Fibroblast of lung (primary cell): ENCODE measurements around the gene CNTFR.

Source experiments
- EZH2 ChIP-seq: IDR thresholded peaks from 2 replicates; pipeline ENCODE4 v1.5.1; 2012; ENCODE audit warnings: low read length, control low read depth, mild to moderate bottlenecking; ENCODE audit errors: missing control alignments
- TF ChIP-seq, protein P1 (sequence below), 2 donors: IDR thresholded peaks in 1 of 2; conservative IDR thresholded peaks in 1 of 2; 1 replicate in 1 of 2; 2 replicates in 1 of 2; pipeline ENCODE4 v1.5.1; 2011 to 2012; ENCODE audit warnings: low read length in 2 of 2, control low read depth in 1 of 2, inconsistent platforms in 1 of 2, low read depth in 1 of 2, mild to moderate bottlenecking in 1 of 2

DNA sequence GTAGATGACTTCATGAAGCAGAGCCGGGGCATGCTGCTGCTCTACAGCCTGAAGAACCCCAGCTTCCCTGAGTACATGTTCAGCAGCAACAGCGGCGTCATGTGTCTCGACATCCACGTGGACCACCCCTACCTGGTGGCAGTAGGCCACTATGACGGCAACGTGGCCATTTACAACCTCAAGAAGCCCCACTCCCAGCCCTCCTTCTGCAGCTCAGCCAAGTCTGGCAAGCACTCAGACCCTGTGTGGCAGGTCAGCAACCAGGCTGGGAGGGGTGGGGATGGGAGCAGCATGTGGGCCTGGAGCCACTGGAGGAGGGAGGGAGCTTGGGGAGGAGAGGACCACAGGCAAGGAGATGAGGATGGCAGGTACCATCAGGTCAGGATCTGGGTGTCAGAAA, 82.9 kb downstream of the CNTFR start:
- TF ChIP-seq, protein P1, sequence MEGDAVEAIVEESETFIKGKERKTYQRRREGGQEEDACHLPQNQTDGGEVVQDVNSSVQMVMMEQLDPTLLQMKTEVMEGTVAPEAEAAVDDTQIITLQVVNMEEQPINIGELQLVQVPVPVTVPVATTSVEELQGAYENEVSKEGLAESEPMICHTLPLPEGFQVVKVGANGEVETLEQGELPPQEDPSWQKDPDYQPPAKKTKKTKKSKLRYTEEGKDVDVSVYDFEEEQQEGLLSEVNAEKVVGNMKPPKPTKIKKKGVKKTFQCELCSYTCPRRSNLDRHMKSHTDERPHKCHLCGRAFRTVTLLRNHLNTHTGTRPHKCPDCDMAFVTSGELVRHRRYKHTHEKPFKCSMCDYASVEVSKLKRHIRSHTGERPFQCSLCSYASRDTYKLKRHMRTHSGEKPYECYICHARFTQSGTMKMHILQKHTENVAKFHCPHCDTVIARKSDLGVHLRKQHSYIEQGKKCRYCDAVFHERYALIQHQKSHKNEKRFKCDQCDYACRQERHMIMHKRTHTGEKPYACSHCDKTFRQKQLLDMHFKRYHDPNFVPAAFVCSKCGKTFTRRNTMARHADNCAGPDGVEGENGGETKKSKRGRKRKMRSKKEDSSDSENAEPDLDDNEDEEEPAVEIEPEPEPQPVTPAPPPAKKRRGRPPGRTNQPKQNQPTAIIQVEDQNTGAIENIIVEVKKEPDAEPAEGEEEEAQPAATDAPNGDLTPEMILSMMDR (conservative IDR thresholded peaks at IDR 0.05 in 1 of 2, IDR thresholded peaks at IDR 0.05 in 1 of 2; ENCODE audit: low read depth in 1 of 2, low read length in 2 of 2) = no peak
- no peak for TF ChIP-seq EZH2
